Measurements from ENCODE around the gene RANGAP1. TPM values are rescaled to one million over a fixed set of nuclear protein-coding genes. Genes with fewer than 3 reads are reported as not detected.
A peak's percentile ranks its signal among the peaks of the same experiment; 100 is the strongest.
"Not testable (repeated sequence)": the region's sequence is repeated elsewhere in the genome, so short reads cannot be mapped to it uniquely, and the experiment has no call there.

The RANGAP1 gene
- total RNA-seq, 1 donor from 2014 or later: 42.8 TPM

DNA sequence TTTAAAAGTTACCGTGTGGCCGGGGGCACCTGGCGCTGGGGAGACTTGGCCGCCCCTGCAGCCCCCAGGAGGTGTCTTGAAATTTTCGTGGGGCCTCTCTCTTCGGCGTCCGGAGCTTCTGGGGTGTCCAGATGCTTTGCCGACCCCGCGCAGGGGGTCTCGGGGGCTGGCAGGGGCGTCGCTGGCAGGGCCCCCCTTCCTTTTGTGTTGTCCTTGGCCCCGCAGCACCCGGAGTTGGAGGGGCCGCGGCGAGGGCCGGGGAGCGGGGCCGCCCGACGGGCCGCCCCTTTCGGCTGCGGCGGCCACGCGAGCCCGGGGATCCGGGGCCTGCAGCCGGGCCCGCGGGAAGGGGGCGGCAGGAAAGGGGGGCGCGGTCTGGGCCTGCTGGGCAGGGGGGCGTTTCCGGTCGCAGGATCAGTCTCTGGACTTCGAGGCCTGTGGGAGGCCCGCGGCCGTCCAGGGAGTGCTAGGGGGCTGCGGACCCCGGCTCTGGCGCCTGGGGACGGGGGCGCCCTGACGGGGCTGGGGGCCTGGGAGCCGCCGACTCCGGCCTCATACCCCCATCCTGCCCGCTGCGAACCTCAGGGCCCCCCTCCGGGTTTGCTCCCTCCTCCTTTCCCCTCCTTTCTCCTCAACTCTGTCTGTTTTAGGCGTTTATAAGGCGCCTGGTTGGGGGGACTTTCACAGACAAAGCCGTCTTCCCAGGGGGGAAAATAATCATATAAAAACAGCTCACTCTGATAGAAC, 16.2 kb upstream of the RANGAP1 start:
- peak; percentile 23 for ATAC-seq (ENCODE audit: poor library complexity)
- intact Hi-C loops (cut with DNase I): no loop called here
- no peak for DNase-seq

- DNase-seq (peak; percentile 89), ATAC-seq (ENCODE audit: poor library complexity) (peak; percentile 98)
- intact Hi-C loops (cut with DNase I): no loop called here
Observed at GRCh38 chr22:41301085-41302020, 15.4 kb upstream of the RANGAP1 start, which contains the start of gene ZC3H7B. Gene ZC3H7B, plus strand, starts transcription at chr22:41301525. Its CDS starts 19,136 bp downstream, at chr22:41320661.

DNA sequence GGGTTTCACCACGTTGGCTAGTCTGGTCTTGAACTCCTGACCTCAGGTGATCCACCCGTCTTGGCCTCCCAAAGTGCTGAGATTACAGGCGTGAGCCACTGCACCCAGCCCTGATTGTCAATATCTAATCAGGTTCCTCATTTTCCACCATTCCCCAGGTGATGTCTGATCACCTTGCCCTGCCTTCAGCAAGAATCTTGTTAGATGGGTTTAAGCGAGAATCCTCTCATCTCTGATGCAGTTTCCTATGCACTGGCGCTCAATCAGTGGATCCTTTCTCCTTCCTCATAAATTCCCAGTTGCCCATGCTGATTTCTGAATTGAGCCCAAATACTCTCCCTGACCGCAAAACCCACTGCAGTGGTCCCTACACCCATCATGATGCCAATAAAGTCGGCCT, 14.7 kb upstream of the RANGAP1 start:
- intact Hi-C loops (cut with DNase I): no loop called here
- ATAC-seq (ENCODE audit: poor library complexity): no peak
- DNase-seq: no peak

DNA sequence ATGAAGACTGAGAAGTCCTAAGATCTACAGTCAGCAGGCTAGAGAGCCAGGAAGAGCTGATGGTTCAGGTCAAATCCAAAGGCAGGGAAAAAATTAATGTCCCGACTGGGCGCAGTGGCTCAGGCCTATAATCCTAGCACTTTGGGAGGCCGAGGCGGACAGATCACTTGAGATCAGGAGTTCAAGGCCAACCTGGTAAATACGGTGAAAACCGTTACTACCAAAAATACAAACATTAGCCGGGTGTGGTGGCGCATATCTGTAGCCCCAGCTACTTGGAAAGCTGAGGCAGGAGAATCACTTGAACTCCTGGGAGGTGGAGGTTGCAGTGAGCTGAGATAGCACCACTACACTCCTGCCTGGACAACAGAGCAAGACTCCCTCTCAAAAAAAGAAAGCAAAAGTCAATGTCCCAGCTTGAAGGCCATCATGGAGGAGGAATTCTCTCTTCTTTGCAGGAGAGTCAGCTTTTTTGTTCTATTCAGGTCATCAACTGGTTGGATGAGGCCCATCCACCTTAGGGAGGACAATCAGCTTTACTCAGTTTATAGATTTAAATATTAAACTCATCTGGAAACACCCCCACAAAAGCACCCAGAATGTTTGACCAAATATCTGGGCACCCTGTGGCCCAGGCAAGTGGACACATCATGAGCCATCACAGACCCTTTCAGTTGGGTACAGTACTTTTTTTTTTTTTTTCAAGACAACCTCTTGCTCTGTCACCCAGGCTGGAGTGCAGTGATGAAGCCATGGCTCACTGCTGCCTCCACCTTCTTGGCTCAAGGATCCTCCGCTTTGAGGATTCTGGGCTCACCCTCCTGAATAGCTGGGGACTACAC, 11.1 kb upstream of the RANGAP1 start:
- intact Hi-C loops (cut with DNase I): no loop called here
- ATAC-seq (ENCODE audit: poor library complexity) (no peak), DNase-seq (no peak)

DNA sequence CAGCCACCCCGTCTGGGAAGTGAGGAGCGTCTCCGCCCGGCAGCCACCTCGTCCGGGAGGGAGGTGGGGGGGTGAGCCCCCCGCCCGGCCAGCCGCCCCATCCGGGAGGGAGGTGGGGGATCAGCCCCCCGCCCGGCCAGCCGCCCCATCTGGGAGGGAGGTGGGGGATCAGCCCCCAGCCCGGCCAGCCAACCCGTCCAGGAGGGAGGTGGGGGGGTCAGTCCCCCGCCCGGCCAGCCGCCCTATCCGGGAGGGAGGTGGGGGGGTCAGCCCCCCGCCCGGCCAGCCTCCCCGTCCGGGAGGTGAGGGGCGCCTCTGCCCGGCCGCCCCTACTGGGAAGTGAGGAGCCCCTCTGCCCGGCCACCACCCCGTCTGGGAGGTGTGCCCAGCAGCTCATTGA, 8.8 kb upstream of the RANGAP1 start:
- DNase-seq; intact Hi-C loops (cut with DNase I); ATAC-seq (ENCODE audit: poor library complexity): not testable (repeated sequence)

DNA sequence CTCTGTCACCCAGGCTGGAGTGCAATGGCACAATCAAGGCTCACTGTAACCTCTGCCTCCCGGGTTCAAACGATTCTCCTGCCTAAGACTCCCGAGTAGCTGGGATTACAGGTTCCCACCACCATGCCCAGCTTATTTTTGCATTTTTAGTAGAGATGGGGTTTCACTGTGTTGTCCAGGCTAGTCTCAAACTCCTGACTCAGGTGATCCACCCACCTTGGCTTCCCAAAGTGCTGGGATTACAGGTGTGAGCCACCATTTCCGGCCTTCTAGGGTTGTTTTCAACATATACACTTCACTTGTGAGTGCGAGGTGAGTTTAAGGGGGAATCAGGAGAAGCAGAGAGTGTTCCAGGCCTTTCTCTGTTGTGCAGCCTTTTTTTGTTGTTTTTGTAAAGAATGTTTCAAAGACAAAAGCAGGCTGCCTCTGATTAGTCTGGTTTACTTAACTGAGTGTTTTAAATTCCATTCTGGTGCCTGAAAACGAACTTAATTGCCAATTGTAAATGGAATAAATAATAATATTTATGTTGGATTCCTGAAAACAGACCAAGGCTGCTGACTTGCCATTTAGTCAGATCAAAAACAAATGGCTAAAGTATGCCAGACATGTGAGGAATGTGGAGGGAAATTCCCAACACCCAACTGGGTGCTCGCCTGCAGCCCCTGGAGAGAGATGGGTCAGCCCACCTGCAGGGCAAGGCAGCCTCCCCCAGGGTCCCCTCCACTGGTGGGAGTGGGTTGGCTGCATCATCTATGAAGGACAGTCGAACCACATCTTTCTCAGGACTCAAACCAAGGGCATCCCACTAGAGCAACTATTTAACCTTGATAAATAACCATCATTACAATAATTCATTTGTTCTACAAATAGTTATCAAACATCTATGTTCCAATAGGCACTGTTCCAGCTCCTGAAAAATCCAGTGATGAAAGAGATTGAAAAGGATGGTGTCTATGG, 4.6 kb upstream of the RANGAP1 start:
- intact Hi-C loops (cut with DNase I): no loop called here
- no peak for DNase-seq

DNA sequence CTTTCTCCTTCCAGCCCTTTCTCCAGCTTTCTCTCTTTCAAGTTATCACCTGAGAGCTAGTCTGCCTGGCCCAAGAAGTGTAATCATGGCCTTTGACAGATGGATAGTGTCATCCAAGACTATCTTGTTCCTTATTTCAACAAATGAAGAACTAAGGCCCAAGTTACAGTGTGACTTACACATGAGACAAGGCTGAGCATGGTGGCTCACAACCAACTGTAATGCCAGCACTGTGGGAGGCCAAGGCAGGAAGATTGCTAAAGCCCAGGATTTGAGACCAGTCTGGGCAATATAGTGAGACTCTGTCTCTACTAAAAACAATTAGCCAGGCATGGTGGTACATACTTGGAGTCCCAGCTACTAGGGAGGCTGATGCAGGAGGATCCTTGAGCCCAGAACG, 3.7 kb upstream of the RANGAP1 start:
- no peak for ATAC-seq (ENCODE audit: poor library complexity)
- intact Hi-C loops (cut with DNase I): loop anchor here (5.0 kb wide), 1 partner anchor 92 kb away; no protein-coding TSS in a partner anchor
- DNase-seq: no peak

More for the DNA sequence above, 4.6 kb upstream of the RANGAP1 start:
- ATAC-seq (ENCODE audit: poor library complexity): no peak

GRCh38 chr22:41288245-41288946, 2.4 kb upstream of the RANGAP1 start:
- intact Hi-C loops (cut with DNase I): loop anchor here (5.0 kb wide), 1 partner anchor 91 kb away; no protein-coding TSS in a partner anchor
- no peak for DNase-seq

GRCh38 chr22:41286639-41287091, 678 bp upstream of the RANGAP1 start:
- intact Hi-C loops (cut with DNase I): loop anchor here (5.0 kb wide), 1 partner anchor 89 kb away; no protein-coding TSS in a partner anchor
- peak; percentile 23 for ATAC-seq (ENCODE audit: poor library complexity)
- no peak for DNase-seq

More at GRCh38 chr22:41288245-41288946, 2.4 kb upstream of the RANGAP1 start:
- ATAC-seq (ENCODE audit: poor library complexity): no peak

DNA sequence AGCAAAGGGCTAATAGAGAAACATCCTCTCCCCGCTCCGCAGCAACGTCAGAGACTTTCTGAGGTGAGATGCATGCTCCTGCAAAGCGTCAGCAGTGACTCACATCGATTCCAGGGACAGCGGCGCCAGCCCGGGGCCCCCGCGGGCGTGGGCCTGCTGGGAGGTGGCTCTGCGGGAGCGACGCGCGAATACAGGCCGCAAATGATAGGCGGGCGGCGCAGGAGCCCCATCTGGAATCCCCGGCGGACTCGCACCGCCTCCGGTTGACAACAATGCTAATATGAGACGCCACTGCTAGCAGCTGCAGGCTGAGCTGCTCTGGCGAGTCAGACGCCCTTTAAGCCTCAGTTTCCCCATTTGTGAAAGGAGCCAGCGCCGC, 557 bp downstream of the RANGAP1 start:
- ATAC-seq (ENCODE audit: poor library complexity) (peak; percentile 35), DNase-seq (peak; percentile 61)
- intact Hi-C loops (cut with DNase I): loop anchor here (5.0 kb wide), 1 partner anchor 88 kb away; no protein-coding TSS in a partner anchor

GRCh38 chr22:41284465-41284864, 1.5 kb downstream of the RANGAP1 start:
- intact Hi-C loops (cut with DNase I): no loop called here

DNA sequence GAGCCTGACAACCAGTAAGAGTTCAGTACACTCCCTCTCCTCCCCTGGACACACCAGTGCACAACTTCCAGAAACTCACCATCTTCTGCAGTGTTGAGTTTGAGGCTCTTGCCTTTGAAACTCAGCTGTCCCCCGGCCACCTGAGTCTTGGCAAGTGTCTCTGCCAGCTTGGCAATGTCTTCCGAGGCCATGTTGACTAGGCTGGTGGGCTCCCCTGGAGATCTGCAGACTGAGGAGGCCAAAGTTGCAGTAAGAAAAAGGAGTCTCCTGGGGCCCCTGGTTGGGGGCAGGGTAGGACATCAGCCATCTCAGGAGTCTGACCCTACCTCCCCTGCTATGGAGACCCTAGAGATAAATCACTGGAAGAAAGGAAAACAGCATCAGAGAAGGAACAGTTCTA, 5.1 kb downstream of the RANGAP1 start:
- intact Hi-C loops (cut with DNase I): no loop called here
- DNase-seq (no peak), ATAC-seq (ENCODE audit: poor library complexity) (no peak)

More at GRCh38 chr22:41284465-41284864, 1.5 kb downstream of the RANGAP1 start:
- DNase-seq (no peak), ATAC-seq (ENCODE audit: poor library complexity) (no peak)

GRCh38 chr22:41280065-41280464, 5.9 kb downstream of the RANGAP1 start:
- DNase-seq (no peak), ATAC-seq (ENCODE audit: poor library complexity) (no peak)
- intact Hi-C loops (cut with DNase I): no loop called here

- DNase-seq (no peak), ATAC-seq (ENCODE audit: poor library complexity) (peak; percentile 62)
- intact Hi-C loops (cut with DNase I): no loop called here
Observed at GRCh38 chr22:41274856-41275255, 11.1 kb downstream of the RANGAP1 start.

DNA sequence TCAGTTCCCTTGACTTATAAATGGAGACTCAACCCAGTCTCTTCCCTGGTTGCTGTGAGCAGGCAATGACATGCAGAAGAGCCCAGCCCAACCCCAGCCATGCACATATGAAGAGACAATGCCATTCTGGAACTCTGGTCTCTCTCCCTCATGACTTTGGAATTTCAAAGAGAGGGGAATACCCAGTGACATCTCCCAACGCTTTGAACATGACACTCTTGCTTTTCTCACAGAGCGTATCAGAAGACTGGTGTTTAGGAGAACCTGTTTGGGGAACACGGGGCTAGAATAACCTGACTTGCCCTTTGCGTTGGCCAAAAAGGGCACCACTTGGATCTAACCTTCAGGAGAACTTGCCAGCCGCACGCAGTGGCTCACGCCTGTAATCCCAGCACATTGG, 12.9 kb downstream of the RANGAP1 start:
- intact Hi-C loops (cut with DNase I): no loop called here
- no peak for DNase-seq
- no peak for ATAC-seq (ENCODE audit: poor library complexity)

DNA sequence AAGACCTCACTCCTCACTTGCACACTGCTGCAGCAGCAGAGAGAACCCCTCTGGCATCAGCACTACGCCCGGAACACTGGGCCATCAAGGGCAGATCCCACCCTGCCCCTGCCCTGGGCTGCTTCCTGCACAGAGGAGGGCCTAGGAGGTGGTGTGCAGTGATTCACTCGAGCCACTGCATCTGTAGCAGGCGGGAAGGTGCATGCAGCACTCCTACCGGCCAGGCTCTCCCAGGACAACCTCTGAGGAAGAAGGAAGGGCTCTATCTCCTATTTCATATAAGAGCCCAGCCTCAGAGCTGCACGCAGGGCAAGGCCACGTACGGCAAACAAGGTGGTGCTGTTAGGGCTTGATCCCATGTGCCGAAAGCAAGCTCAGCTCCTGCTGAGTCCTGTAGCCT, 14.2 kb downstream of the RANGAP1 start:
- ATAC-seq (ENCODE audit: poor library complexity) (no peak), DNase-seq (no peak)
- intact Hi-C loops (cut with DNase I): no loop called here

DNA sequence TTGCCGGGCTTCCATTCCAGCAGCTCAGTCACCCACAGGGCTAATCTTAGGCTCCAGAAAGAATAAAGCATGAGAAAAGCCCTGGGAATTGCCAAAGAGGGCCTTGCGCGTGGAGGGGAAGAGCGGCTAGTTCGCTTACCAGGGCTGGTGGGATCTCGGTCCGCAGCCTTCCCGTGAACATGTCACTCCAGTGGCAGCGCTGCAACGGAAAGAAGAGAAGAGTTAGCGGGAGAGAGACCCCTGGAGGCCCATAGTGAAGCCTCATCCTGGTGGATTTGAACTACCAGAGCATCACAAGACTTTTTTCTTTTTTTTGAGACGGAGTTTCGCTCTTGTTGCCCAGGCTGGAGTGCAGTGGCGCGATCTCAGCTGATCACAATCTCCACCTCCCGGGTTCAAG, 18.0 kb downstream of the RANGAP1 start:
- intact Hi-C loops (cut with DNase I): no loop called here
- DNase-seq: no peak
- ATAC-seq (ENCODE audit: poor library complexity): no peak

Measured in Right ventricle myocardium superior (tissue), 1 donor.